DMS53 (cell line): ENCODE data around the gene XPO6.
"Not testable (repeated sequence)": the region's sequence is repeated elsewhere in the genome, so short reads cannot be mapped to it uniquely, and the experiment has no call there.

Source experiments
- DNase-seq: peaks from one replicate; lab custom pipeline; 2025; lab: John Stamatoyannopoulos, UW

Gene XPO6, protein sequence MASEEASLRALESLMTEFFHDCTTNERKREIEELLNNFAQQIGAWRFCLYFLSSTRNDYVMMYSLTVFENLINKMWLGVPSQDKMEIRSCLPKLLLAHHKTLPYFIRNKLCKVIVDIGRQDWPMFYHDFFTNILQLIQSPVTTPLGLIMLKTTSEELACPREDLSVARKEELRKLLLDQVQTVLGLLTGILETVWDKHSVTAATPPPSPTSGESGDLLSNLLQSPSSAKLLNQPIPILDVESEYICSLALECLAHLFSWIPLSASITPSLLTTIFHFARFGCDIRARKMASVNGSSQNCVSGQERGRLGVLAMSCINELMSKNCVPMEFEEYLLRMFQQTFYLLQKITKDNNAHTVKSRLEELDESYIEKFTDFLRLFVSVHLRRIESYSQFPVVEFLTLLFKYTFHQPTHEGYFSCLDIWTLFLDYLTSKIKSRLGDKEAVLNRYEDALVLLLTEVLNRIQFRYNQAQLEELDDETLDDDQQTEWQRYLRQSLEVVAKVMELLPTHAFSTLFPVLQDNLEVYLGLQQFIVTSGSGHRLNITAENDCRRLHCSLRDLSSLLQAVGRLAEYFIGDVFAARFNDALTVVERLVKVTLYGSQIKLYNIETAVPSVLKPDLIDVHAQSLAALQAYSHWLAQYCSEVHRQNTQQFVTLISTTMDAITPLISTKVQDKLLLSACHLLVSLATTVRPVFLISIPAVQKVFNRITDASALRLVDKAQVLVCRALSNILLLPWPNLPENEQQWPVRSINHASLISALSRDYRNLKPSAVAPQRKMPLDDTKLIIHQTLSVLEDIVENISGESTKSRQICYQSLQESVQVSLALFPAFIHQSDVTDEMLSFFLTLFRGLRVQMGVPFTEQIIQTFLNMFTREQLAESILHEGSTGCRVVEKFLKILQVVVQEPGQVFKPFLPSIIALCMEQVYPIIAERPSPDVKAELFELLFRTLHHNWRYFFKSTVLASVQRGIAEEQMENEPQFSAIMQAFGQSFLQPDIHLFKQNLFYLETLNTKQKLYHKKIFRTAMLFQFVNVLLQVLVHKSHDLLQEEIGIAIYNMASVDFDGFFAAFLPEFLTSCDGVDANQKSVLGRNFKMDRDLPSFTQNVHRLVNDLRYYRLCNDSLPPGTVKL

DNA sequence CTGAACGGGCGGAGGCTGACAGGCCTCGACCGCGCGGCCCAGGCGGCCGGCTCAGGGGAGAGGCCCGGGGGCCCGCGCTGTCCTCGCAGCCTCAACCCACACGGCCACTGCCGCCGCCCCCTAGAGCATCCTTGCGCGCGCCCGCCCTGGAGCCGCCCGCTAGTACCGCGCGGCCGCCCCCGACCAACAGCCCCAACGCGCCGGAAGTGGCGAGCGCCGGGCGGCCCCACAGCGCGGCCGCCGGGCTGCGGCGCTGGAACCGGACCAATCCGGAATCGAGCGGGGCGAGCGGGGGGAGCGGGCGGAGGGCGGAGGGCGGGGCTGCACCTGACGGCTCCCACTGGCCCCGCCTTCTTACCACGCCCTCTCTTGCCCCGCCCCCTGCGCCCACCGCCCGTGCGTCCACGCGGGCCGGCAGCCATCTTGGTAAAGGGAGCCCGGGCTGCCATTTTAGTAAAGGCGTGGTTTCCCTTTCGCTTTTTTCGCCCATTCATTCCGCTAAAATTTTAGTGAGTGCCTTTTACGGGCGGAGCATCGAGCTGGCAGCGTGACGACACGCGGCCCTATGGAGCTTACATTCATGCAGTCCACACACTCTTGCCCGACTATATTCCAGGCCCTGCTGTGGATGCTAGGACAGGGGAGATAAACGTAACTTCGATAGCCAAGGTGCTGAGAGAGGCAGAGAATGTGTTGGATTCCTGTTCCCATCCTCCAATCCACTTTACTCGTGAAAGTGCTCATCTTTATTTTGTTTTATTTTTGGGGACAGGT lies at the start of gene XPO6:
Gene XPO6 (minus strand): TSS at position 208 of the 774 bp plus-strand sequence. CDS start 597 bp downstream, outside the sequence.
- peak; percentile 94 for DNase-seq

GRCh38 chr16:28260193-28260592 lies 48.4 kb upstream of the XPO6 start:
- DNase-seq = no peak

- DNase-seq = no peak
Observed at GRCh38 chr16:28259781-28260150, 48.0 kb upstream of the XPO6 start.

- no peak for DNase-seq
Observed at GRCh38 chr16:28259091-28259780, 47.5 kb upstream of the XPO6 start.

DNA sequence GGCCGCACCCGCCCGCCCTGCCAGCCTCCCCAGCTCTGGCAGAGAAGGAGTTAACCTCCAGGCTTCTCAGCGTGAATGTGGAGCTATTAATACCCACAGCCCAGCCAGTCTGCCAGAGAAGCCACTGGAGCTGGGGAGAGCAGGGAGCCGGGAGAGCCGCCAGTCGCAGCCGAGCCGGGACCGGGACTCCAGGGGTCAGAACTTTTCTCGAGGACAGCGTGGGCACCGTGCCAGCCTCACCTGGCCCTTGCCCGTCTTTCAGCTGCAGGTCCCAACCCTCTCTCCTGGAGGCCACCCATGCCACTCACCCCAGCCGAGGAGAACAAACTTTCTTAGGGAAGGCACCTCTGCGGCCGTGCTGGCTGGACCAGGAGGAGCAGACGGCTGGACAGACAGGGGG lies 46.8 kb upstream of the XPO6 start:
- peak; percentile 27 for DNase-seq

GRCh38 chr16:28257256-28257655 lies 45.5 kb upstream of the XPO6 start:
- DNase-seq = no peak

DNA sequence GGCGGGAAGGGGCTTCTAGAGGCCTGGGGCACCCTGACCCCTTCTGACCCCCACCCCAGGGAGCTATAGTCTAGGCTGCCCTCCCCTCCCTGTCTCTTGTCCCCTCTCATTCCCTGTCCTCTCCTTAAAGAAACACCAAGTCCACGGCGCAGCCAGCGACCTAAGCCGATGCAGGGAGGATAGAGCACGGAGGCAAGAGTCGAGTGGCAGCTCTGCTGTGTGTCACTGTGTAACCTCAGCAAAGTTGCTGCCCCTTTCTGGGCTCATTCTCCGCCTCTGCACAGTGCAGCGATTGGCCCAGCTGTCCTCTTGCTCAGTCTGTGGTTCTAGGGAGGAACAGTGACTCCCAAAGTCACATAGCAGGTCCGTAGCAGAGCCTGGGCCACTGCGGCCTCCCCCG lies 44.1 kb upstream of the XPO6 start:
- no peak for DNase-seq

GRCh38 chr16:28254158-28254557 lies 42.4 kb upstream of the XPO6 start:
- DNase-seq = no peak

- DNase-seq = no peak
Observed at GRCh38 chr16:28250999-28251398, 39.2 kb upstream of the XPO6 start.

GRCh38 chr16:28249483-28249882 lies 37.7 kb upstream of the XPO6 start:
- not testable (repeated sequence) for DNase-seq

- DNase-seq = no peak
Observed at GRCh38 chr16:28241924-28242323, 30.2 kb upstream of the XPO6 start.

GRCh38 chr16:28237754-28238357 lies 26.1 kb upstream of the XPO6 start:
- DNase-seq = no peak

DNA sequence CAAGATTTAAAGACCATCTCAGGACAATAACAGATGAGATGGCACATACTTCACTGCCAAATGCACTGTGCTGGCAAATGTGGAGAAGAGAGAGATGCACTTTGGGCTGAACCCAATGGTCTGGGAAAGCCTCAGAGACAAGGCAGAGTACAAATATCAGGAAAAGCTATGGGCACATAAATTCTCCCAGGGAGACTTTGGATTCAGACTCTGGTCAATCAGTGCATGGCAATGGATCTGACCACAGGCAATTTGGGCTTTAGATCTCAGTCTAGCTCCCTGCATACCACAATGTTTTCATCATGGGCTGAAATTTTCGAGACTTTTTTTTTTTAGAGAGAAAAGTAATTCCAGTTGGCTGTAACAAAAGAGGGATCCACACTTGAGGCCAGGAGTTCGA lies 20.0 kb upstream of the XPO6 start:
- no peak for DNase-seq

- DNase-seq = not testable (repeated sequence)
Observed at GRCh38 chr16:28223909-28224308, 12.1 kb upstream of the XPO6 start.

DNA sequence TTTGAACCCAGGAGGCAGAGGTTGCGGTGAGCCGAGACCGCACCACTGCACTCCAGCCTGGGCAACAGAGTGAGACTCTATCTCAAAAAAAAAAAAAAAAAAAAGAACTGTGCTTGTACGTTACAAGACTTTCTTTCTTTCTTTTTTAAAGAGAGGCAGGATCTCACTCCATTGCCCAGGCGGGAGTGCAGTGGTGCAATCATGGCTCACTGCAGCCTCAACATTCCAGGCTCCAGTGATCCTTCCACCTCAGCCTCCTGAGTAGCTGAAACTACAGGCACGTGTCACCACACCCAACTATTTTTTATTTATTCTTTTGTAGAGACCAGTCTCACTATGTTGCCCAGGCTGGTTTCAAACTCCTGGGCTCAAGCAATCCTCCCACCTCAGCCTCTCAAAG lies 8.0 kb upstream of the XPO6 start:
- not testable (repeated sequence) for DNase-seq

GRCh38 chr16:28219282-28219681 lies 7.5 kb upstream of the XPO6 start:
- no peak for DNase-seq

GRCh38 chr16:28218109-28218508 lies 6.3 kb upstream of the XPO6 start:
- peak; percentile 25 for DNase-seq

- DNase-seq = no peak
Observed at GRCh38 chr16:28217326-28217725, 5.6 kb upstream of the XPO6 start.

DNA sequence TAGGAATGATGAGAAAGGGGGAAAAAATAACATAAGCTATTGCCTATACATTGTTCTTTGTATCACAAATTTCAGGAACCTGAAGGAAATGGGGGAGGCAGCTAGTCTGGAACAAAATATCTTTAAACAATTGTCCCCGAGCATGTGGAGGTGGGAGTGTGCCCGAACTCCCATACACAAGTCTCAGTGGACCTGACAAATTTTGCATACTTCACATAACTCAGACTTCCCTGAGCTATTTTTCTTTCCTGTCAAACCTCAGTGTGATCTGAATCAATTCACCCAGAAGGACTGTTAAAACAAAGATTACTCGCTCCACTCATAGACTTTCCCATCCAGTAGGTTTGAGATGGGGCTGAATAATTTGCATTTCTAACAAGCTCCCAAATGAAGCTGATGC lies 1.6 kb upstream of the XPO6 start:
- DNase-seq = no peak

GRCh38 chr16:28212532-28212873 lies 738 bp upstream of the XPO6 start:
- peak; percentile 32 for DNase-seq
